HL-60 (cell line): Measurements from ENCODE around the gene DESI1.

ENCODE experiments used
- DNase-seq, 2 experiments: peaks; one replicate each; pipeline ENCODE4 v3.0.0-alpha.2; 2010 to 2020; ENCODE audit warnings: low read depth in 1 of 2, low spot score in 1 of 2
- H3K27ac ChIP-seq: fragments of 250-450 bp; sonication (Bioruptor Pico); replicated peaks from 2 replicates; pipeline ENCODE4 v1.5.1; 2020; ENCODE audit warnings: mild to moderate bottlenecking, moderate library complexity
- H3K27me3 ChIP-seq: fragments of 250-450 bp; sonication (Bioruptor Pico); 2 replicates; pipeline ENCODE4 v1.5.1; 2021; ENCODE audit warnings: mild to moderate bottlenecking, moderate library complexity; ENCODE audit not compliant: insufficient read depth, poor library complexity, severe bottlenecking
- H3K4me3 ChIP-seq: replicated peaks from 2 replicates; pipeline ENCODE4 v1.5.1; 2011; ENCODE audit warnings: mild to moderate bottlenecking, control low read depth, low read length; ENCODE audit not compliant: insufficient read depth
- CTCF ChIP-seq: IDR thresholded peaks from one replicate; pipeline ENCODE4 v1.5.1; 2011; ENCODE audit warnings: low read length, control low read depth, inconsistent platforms; ENCODE audit not compliant: insufficient read depth
- GABPA ChIP-seq: IDR thresholded peaks from 2 replicates; pipeline ENCODE4 v1.6.1; 2012; ENCODE audit warnings: low read depth
- POLR2AphosphoS5 ChIP-seq: IDR thresholded peaks from 2 replicates; pipeline ENCODE4 v1.6.1; 2012; ENCODE audit warnings: low read depth
- REST ChIP-seq: IDR thresholded peaks from 2 replicates; pipeline ENCODE4 v1.6.1; 2012; ENCODE audit warnings: low read depth; ENCODE audit not compliant: insufficient replicate concordance
- SPI1 ChIP-seq: IDR thresholded peaks from 2 replicates; pipeline ENCODE4 v1.6.1; 2012; ENCODE audit warnings: low read depth, mild to moderate bottlenecking, borderline replicate concordance

Gene DESI1

GRCh38 chr22:41564563-41564962 lies 56.3 kb downstream of the DESI1 start:
- H3K27me3 ChIP-seq: peaks cover 6% of the 10 kb centered on the region
- TF ChIP-seq CTCF (no peak), POLR2AphosphoS5 (no peak), GABPA (no peak), SPI1 (no peak), REST (no peak)
- DNase-seq: no peak
- H3K4me3 ChIP-seq: no peak overlapping the region
- no peak overlapping the region for H3K27ac ChIP-seq

GRCh38 chr22:41563051-41563711 lies 57.7 kb downstream of the DESI1 start:
- Histone ChIP-seq H3K4me3 (no peak overlapping the region), H3K27me3 (peaks cover 12% of the 10 kb centered on the region), H3K27ac (no peak overlapping the region)
- DNase-seq: no peak
- TF ChIP-seq SPI1: no peak
- TF ChIP-seq POLR2AphosphoS5: no peak
- TF ChIP-seq GABPA: no peak
- TF ChIP-seq REST: no peak
- TF ChIP-seq CTCF: no peak

DNA sequence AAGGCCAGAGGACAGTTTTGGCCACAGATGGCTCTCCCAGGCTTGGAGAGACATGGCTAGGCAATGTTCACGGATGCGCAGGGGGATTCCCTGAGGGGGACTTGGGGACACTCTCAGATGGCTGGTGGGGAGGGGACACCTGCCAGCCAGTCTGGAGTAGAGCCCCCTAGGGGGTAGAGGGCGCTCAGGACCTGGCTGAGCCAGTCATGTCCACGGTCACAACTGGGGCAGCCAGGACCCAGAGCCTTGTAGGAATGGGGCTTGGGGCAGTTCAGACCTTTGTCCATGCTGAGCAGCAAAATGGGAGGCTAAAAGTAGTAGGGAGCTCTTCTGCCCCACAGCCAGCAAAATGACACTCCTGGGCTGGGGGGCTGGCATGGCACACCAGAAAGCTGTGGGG lies 58.4 kb downstream of the DESI1 start:
- H3K27me3 ChIP-seq: peaks cover 12% of the 10 kb centered on the region
- H3K4me3 ChIP-seq: no peak overlapping the region
- TF ChIP-seq CTCF (no peak), REST (no peak), POLR2AphosphoS5 (no peak), GABPA (no peak), SPI1 (no peak)
- no peak overlapping the region for H3K27ac ChIP-seq
- DNase-seq: no peak
